OCI-LY7 (cell line): ENCODE measurements around the gene CLTB. TPM values are rescaled to one million over a fixed set of nuclear protein-coding genes. Genes with fewer than 3 reads are reported as not detected.

Experiments used
- BruUV-seq: library from RNA; stranded (reverse); fragments of 400-500 nt; replicated peaks from 2 replicates; lab custom pipeline; 2021; lab: Mats Ljungman, UMichigan
- CTCF ChIA-PET: fragments of 300-600 bp; sonication (Branson Sonifier 250); formaldehyde crosslinking; loops from one replicate; lab custom pipeline; 2022; ENCODE audit warnings: antibody characterized with exemption; ENCODE audit not compliant: unreplicated experiment; lab: Charles Lee
- POLR2A ChIA-PET: fragments of 300-600 bp; sonication (Branson Sonifier 250); formaldehyde crosslinking; loops from one replicate; lab custom pipeline; 2022; ENCODE audit warnings: antibody characterized with exemption; lab: Charles Lee
- DNase-seq: peaks from one replicate; pipeline ENCODE4 v3.0.0-alpha.2; 2015; ENCODE audit warnings: low spot score
- H2AFZ ChIP-seq: fragments of 200-600 bp; sonication (generic), shearing (Covaris generic); 2 replicates; pipeline ENCODE4 v1.6.1; 2014; ENCODE audit warnings: mild to moderate bottlenecking, antibody characterized with exemption, low read length, moderate library complexity
- H3K27ac ChIP-seq: fragments of 200-600 bp; sonication (generic); 2 replicates; pipeline ENCODE4 v1.5.1; 2014; ENCODE audit warnings: mixed run types, low read depth, mild to moderate bottlenecking, moderate library complexity, low read length, inconsistent platforms; ENCODE audit not compliant: poor library complexity, severe bottlenecking
- H3K36me3 ChIP-seq: fragments of 200-600 bp; sonication (generic); 2 replicates; pipeline ENCODE4 v1.6.1; 2014; ENCODE audit warnings: mild to moderate bottlenecking, antibody characterized with exemption, low read length, moderate library complexity, mixed read lengths; ENCODE audit not compliant: insufficient read depth
- H3K4me1 ChIP-seq: fragments of 200-600 bp; sonication (generic); 2 replicates; pipeline ENCODE4 v1.5.1; 2014; ENCODE audit warnings: mild to moderate bottlenecking, low read length; ENCODE audit not compliant: insufficient read depth, poor library complexity, severe bottlenecking
- H3K4me2 ChIP-seq: fragments of 200-600 bp; sonication (generic); 2 replicates; pipeline ENCODE4 v1.6.1; 2014; ENCODE audit warnings: mild to moderate bottlenecking, low read length
- H3K4me3 ChIP-seq: fragments of 200-600 bp; sonication (generic); 2 replicates; pipeline ENCODE4 v1.5.1; 2014; ENCODE audit warnings: mild to moderate bottlenecking, low read depth, low read length; ENCODE audit not compliant: poor library complexity, severe bottlenecking
- H3K79me2 ChIP-seq: fragments of 200-600 bp; sonication (generic); 2 replicates; pipeline ENCODE4 v1.6.1; 2016; ENCODE audit warnings: low read depth, mild to moderate bottlenecking, low read length, moderate library complexity, mixed read lengths; ENCODE audit not compliant: insufficient read depth
- H3K9me2 ChIP-seq: fragments of 200-600 bp; sonication (generic); 2 replicates; pipeline ENCODE4 v1.6.1; 2016; ENCODE audit warnings: mild to moderate bottlenecking, low read length, mixed read lengths; ENCODE audit not compliant: insufficient read depth
- H3K9me3 ChIP-seq: fragments of 200-600 bp; sonication (generic); 2 replicates; pipeline ENCODE4 v1.6.1; 2014; ENCODE audit warnings: mild to moderate bottlenecking, mixed run types, low read length, mixed read lengths
- H4K20me1 ChIP-seq: fragments of 200-600 bp; sonication (generic); 2 replicates; pipeline ENCODE4 v1.6.1; 2014; ENCODE audit warnings: mild to moderate bottlenecking, antibody characterized with exemption, low read length, moderate library complexity, mixed read lengths; ENCODE audit not compliant: insufficient read depth
- EZH2phosphoT487 ChIP-seq: fragments of 200-600 bp; sonication (generic); IDR thresholded peaks from 2 replicates; pipeline ENCODE4 v1.6.1; 2018; ENCODE audit warnings: low read depth, borderline replicate concordance, mild to moderate bottlenecking, mixed run types, antibody characterized with exemption, low read length, moderate library complexity, mixed read lengths
- intact Hi-C: fragments of 100-400 bp; cut with micrococcal nuclease; formaldehyde crosslinking; loops from one replicate; pipeline ENCODE4 v1.10.0; 2022; ENCODE audit not compliant: unreplicated experiment
- total RNA-seq, 2 experiments: library from RNA; depleted of rRNA in 1 of 2; stranded (reverse); fragments of >200 nt in 1 of 2; shearing (Covaris generic) in 1 of 2; gene quantifications; 2 replicates each; pipeline ENCODE4 v1.2.3, GENCODE V29; 2014 to 2022
- TF ChIP-seq, protein P1 (sequence below): fragments of 200-600 bp; sonication (generic); conservative IDR thresholded peaks from 2 replicates; pipeline ENCODE4 v1.5.1; 2014; ENCODE audit warnings: mild to moderate bottlenecking, antibody characterized with exemption, low read length, moderate library complexity, mixed read lengths

CLTB gene
- total RNA-seq, 2 experiments from 2014 or later: 53.0 to 53.4 TPM

GRCh38 chr5:176352116-176352878, 64.0 kb downstream of the CLTB start:
- no peaks in the 10 kb centered on the region for H3K9me3 ChIP-seq
- ChIA-PET CTCF (no interaction called here), POLR2A (interaction anchor here (0.7 to 1.8 kb wide), 5 partner anchors 9 to 995 kb away, joined by 3 to 9 read pairs (median 5); partner anchors contain the start of genes HIGD2A, KIAA1191 and NOP16)
- no peak for DNase-seq
- no TSS peak for BruUV-seq
- no peak overlapping the region for H2AFZ ChIP-seq
- no peak overlapping the region for H3K4me3 ChIP-seq
- intact Hi-C loops: no loop called here
- no peaks in the 10 kb centered on the region for H3K9me2 ChIP-seq
- H3K79me2 ChIP-seq: no peaks in the 10 kb centered on the region
- H3K4me2 ChIP-seq: no peak overlapping the region
- no peak for TF ChIP-seq EZH2phosphoT487
- TF ChIP-seq, protein P1, sequence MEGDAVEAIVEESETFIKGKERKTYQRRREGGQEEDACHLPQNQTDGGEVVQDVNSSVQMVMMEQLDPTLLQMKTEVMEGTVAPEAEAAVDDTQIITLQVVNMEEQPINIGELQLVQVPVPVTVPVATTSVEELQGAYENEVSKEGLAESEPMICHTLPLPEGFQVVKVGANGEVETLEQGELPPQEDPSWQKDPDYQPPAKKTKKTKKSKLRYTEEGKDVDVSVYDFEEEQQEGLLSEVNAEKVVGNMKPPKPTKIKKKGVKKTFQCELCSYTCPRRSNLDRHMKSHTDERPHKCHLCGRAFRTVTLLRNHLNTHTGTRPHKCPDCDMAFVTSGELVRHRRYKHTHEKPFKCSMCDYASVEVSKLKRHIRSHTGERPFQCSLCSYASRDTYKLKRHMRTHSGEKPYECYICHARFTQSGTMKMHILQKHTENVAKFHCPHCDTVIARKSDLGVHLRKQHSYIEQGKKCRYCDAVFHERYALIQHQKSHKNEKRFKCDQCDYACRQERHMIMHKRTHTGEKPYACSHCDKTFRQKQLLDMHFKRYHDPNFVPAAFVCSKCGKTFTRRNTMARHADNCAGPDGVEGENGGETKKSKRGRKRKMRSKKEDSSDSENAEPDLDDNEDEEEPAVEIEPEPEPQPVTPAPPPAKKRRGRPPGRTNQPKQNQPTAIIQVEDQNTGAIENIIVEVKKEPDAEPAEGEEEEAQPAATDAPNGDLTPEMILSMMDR: no peak
- H4K20me1 ChIP-seq: 0 out of 2 replicates have a peak, but pooled peaks cover 3% of the 10 kb centered on the region
- H3K4me1 ChIP-seq: no peaks in the 10 kb centered on the region
- no peak overlapping the region for H3K27ac ChIP-seq
- H3K36me3 ChIP-seq: peaks cover 96% of the 10 kb centered on the region

GRCh38 chr5:176350416-176350815, 65.9 kb downstream of the CLTB start:
- no TSS peak for BruUV-seq
- POLR2A ChIA-PET: interaction anchor here (0.9 kb wide), 1 partner anchor 15 kb away, joined by 3 read pairs; no protein-coding TSS in a partner anchor
- H3K4me1 ChIP-seq: no peaks in the 10 kb centered on the region
- H4K20me1 ChIP-seq: 0 out of 2 replicates have a peak, but pooled peaks cover 3% of the 10 kb centered on the region
- peaks cover 96% of the 10 kb centered on the region for H3K36me3 ChIP-seq
- no peaks in the 10 kb centered on the region for H3K9me3 ChIP-seq
- H3K9me2 ChIP-seq: no peaks in the 10 kb centered on the region
- TF ChIP-seq EZH2phosphoT487: no peak
- TF ChIP-seq, protein P1: no peak
- H3K4me2 ChIP-seq: no peak overlapping the region
- no peak overlapping the region for H2AFZ ChIP-seq
- no peak for DNase-seq
- intact Hi-C loops: no loop called here
- H3K4me3 ChIP-seq: no peak overlapping the region
- H3K79me2 ChIP-seq: no peaks in the 10 kb centered on the region
- H3K27ac ChIP-seq: no peak overlapping the region
- CTCF ChIA-PET: no interaction called here
